ENCODE results near the gene TNFRSF1B.
A peak's percentile ranks its signal among the peaks of the same experiment; 100 is the strongest.
"Not testable (repeated sequence)": the region's sequence is repeated elsewhere in the genome, so short reads cannot be mapped to it uniquely, and the experiment has no call there.

TNFRSF1B gene

DNA sequence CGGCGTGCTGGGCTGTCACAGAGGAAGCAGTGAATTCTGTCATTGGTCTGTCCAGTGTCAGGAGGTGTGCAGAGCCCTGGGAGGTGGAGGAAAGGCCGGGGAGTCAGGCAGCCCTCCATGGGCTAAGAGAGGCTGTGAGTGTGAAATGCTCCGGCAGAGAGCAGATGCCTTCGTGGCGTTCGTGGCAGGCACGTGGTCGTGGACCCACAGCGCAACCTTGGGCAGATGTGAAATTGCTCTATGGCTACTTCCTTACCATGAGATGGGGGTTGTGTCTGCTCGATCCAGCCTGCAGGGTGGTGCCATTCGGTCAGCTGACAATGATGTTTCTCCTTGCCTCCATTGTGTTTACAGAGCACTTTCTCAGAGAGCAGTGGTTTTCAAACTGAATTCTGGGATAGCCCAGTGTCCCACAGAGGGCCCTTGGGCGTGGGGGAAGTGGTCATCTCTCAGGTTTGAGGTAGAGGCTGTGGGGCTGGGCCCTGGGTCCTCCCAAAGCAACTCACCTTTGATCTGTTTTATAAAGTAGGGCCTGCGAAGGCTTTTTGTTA is 27.9 kb downstream of the TNFRSF1B start:
- no peak for DNase-seq

DNA sequence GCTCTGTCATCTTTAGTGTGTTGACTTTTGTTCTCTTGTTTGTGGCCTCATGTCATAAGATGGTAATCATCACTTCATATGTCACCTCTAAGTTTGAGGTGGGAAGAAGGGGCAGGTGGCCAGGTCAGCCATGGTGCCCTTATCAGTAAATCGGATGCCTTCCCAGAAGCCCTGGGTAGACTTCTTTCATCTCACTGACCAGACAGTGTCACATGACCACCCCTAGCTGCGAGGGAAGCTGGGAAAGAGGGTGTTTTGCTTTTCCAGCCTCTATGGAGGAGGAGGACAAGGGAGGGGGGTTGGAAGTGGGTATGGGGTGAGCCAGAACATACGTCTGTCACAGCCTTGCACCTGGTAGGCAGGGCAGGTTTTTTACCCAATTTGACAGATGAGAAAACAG is 28.6 kb downstream of the TNFRSF1B start:
- no peak for DNase-seq

DNA sequence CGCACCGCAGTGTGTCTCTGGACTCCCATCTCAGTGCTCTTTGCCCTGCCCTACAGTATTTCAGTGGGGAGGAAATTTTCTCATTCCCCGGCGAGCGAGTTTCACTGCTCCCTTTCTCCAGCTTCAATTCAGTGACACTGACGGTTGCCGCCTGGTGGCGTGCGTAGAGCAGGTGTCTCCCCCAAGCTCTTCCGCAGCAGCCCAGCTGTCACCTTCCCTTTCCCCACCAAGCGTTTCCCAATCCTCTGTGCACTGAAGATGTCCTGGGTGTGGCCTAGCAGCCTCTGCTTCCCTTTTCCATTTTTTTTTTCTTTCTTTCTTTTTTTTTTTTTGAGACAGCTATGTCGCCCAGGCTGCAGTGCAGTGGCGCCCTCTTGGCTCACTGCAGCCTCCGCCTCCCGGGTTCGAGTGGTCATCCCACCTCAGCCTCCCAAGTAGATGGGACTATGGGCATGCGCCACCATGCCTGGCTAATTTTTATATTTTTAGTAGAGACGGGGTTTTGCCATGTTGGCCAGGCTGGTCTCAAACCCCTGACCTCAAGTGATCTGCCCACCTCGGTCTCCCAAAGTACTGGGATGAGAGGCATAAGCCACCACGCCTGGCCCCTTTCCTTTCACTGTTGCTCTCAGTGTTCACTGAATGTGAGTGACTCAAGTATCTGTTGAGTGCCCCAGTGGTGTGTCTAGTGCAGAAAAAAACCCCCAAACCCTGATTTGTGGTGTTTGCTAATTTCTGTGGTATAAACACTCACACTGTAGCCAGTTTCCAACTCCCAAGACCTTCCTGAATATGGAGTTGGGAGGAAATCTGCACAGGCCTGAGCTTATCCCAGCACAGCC is 30.1 kb downstream of the TNFRSF1B start:
- DNase-seq = no peak

GRCh38 chr1:12197483-12197880 is 30.7 kb downstream of the TNFRSF1B start:
- no peak for DNase-seq

- no peak for DNase-seq
These were observed 33.4 kb downstream of the TNFRSF1B start for GRCh38 chr1:12200208-12200607.

DNA sequence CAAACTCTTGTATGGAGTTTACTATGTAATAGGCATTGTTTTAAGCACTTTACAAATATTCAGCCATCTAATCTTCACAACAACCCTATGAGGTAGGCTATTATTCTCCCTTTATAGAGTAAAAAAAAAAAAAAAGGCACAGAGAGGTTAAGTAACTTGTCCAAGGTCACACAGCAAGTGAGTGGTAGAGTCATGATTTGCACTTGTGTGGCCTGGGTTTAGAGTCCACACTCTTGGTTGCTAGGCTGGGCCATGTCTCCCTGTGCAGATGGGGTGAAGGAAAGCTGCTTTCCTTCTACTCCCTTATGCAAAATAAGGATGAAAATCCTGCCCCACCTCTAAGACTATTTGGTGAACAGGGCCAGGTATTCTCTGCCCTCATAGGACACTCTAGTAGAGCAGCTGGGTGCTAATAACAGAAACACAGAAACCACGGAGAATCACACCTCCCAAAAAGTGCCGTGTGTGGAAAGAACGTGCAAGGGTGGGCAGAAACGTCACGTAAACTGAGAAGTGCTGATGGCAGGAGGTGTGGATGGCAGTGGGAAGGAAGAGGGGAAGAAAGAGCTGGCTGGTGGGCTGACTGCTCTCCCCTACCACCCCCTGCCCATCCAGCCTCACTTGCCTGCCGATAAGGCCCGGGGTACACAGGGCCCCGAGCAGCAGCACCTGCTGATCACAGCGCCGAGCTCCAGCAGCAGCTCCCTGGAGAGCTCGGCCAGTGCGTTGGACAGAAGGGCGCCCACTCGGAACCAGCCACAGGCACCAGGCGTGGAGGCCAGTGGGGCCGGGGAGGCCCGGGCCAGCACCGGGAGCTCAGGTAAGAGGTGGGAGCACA is 34.8 kb downstream of the TNFRSF1B start:
- no peak for DNase-seq

GRCh38 chr1:12202190-12202497 is 35.4 kb downstream of the TNFRSF1B start:
- no peak for DNase-seq

DNA sequence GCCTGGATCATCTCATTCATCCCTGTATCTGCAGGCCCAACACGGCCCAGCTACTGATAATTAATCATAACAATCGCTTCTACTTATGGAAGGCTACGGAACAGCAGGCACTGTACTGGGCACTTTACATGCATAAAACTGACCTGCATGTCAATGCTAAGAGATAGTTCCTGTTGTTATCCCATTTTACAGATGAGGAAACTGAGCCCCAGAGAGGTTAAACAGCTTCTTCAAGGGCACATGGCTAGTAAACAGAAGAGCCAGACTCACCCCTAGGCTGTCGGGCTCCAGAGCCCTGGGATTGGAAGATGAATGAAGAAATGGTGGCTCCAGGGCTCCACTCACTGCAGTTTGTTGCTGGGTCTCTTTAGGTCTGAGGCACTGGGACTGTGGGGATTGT is 35.8 kb downstream of the TNFRSF1B start:
- DNase-seq = no peak

- no peak for DNase-seq
These were observed 36.6 kb downstream of the TNFRSF1B start for GRCh38 chr1:12203216-12204007.

DNA sequence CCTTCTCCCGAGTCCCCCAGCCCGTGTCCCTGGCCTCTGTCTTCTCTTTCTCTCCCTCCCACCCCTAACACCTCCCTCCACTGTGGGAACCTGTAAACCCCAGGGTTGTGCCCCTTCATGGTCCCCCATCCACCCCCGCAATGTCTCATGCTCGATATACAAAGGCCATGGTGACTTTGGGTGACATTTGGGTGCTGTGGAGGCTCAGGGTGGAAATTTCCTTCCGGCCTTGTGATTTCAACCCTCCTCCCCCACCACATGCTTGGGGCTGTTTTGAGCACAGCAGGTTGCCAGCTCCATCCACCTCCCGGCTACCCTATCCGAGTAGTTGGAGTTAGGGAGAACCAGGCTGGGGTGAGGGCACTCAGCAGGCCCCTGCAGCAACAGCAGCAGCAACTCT is 37.3 kb downstream of the TNFRSF1B start:
- DNase-seq = no peak

- DNase-seq = no peak
These were observed 38.2 kb downstream of the TNFRSF1B start for GRCh38 chr1:12204754-12205658.

DNA sequence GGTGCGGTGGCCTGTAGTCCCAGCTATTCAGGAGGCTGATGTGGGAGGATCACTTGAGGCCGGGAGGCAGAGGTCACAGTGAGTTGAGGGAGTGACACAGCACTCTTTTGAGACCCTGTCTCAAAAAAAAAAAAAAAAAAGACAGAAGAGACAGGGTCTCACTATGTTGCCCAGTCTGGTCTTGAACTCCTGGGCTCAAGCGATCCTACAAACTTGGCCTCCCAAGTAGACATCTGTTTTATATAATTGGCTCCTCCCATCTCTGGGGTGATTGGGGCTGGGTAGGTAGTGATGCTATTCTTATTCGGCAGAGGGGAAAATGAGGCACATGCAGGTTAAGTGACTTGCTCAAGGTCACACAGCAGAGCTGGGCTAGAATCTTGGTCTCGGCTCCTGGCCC is 39.4 kb downstream of the TNFRSF1B start:
- DNase-seq = no peak

DNA sequence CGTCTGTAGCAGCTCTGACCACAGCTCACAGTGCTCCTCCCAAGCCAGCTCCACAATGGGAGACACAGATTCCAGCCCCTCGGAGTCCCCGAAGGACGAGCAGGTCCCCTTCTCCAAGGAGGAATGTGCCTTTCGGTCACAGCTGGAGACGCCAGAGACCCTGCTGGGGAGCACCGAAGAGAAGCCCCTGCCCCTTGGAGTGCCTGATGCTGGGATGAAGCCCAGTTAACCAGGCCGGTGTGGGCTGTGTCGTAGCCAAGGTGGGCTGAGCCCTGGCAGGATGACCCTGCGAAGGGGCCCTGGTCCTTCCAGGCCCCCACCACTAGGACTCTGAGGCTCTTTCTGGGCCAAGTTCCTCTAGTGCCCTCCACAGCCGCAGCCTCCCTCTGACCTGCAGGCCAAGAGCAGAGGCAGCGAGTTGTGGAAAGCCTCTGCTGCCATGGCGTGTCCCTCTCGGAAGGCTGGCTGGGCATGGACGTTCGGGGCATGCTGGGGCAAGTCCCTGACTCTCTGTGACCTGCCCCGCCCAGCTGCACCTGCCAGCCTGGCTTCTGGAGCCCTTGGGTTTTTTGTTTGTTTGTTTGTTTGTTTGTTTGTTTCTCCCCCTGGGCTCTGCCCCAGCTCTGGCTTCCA is 40.1 kb downstream of the TNFRSF1B start:
- DNase-seq = no peak

GRCh38 chr1:12208271-12208670 is 41.5 kb downstream of the TNFRSF1B start:
- no peak for DNase-seq

GRCh38 chr1:12208764-12209494 is 42.1 kb downstream of the TNFRSF1B start:
- peak; percentile 18 for DNase-seq

DNA sequence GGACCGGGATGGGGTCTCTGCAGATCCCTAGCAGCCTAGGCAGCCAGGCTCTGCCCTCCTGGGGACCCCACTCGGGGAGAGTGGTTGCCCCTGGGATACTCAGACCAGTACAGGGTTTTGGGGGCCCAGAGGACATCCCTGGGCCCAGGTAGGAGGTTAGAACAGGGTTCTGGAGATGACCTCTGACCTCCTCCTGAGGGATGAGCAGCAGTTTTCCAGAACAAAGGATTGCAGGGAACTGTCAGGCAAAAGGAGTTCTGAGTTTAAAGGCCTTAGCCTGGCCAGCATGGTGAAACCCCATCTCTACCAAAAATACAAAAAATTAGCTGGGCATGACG is 42.7 kb downstream of the TNFRSF1B start:
- DNase-seq = no peak

DNA sequence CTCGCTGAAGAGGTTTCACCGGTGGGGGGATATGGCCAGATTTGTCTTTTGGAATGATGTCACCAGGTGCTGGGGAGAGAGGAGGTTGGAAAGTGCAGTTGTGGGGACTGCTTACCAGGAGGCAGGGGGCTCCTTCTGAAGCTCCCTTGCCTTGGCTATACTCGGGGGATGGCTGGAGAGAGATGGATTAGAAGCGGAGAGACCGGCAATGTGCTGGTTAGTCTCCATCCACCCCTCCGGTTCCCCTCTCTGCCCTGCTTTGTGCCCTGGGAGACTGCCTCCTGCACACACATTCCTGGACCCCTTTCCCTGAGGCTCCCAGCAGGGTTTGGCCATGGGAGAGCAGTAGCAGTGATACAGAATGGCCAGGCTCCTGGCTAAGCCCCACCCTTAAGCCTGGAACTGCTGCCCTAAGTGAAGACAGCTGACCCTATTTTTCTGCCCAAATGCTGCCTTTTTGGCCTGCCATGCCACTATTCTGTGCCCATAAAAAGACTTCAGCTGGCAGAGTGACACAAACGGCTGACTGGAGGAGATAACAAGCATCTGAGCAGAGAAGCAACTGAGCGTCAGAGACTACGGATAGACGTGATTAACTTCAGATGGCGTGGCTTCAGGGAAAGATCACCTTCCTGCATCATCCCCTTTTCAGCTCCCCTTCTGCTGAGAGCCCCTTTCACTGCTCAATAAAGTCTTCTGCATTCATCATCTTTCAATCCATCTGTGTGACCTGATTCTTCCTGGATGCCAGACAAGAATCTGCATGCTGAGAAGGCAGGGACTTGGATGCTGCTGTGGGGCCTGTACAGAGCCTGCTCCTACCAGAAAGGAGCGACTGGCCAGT is 48.5 kb downstream of the TNFRSF1B start:
- no peak for DNase-seq

DNA sequence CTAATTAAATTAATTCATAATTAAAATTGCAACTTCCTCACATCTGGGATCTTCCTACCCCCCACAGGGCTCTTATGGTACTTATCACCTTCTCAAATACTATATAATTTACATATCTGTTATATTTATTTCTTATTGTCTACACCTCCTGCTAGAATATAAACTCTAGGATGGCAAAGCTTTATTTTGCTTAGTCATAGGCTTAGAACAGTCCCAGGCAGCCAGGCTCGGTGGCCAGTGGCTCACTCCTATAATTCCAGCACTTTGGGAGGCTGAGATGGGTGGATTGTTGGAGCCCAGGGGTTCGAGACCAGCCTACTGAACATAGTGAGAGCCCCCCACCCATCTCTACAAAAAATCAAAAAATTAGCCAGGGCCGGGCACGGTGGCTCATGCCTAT is 53.0 kb downstream of the TNFRSF1B start:
- no peak for DNase-seq

DNA sequence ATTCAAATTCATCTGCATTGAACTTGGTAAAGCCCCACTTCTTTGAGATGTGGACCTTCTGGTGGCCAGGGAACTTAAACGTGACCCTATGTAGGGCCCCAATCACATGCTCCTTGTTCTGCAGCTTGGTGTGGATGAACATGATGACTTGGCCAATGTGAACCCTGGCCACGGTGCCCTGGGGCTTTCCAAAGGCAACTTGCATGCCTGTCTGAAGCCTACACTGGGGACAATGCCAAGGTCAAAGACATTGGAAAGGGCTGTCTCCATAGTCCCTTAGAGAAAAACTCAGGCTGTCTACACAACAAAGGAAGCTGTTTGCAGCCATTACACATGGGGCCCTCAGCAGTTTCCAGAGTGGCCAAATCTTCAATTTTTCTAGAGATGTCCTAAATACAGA is 54.1 kb downstream of the TNFRSF1B start:
- no peak for DNase-seq

DNA sequence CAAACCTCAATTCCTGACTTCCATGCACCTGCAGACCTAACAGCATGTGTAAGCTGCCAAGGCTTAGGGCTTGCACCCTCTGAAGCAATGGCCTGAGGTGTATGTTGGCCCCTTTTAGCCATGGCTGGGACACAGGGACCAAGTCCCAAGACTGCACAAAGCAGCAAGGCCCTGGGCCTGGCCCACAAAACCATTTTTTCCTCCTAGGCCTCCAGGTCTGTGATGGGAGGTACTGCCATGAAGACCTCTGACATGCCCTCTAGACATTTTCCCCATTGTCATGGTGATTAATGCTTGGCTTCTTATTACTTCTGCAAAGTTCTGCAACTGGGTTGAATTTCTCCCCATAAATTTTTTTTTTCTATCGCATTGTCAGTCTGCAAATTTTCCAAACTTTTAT is 55.9 kb downstream of the TNFRSF1B start:
- DNase-seq = not testable (repeated sequence)

Measured in NCI-H1048 (cell line).